Endothelial cell of umbilical vein (primary cell): ENCODE measurements around the gene ATP11B. TPM values are rescaled to one million over a fixed set of nuclear protein-coding genes. Genes with fewer than 3 reads are reported as not detected.

Experiments used
- BruUV-seq: library from RNA; stranded (reverse); fragments of 400-500 nt; replicated peaks from 2 replicates; lab custom pipeline; 2021; lab: Mats Ljungman, UMichigan
- CTCF ChIA-PET: fragments of 300-600, 350-600 bp; sonication (Branson Sonifier 250); formaldehyde crosslinking; loops from one replicate; lab custom pipeline; 2021; ENCODE audit warnings: antibody characterized with exemption, inconsistent platforms; lab: Charles Lee
- POLR2A ChIA-PET: fragments of 300-600, 350-600 bp; sonication (Branson Sonifier 250); formaldehyde crosslinking; loops from one replicate; lab custom pipeline; 2021; ENCODE audit warnings: antibody characterized with exemption, inconsistent platforms; lab: Charles Lee
- DNase-seq: peaks from one replicate; pipeline ENCODE4 v3.0.0-alpha.2; 2011; ENCODE audit warnings: low read depth, low spot score
- FAIRE-seq: peaks from 2 replicates; lab custom pipeline; 2011; peaks lifted over from hg19 to GRCh38; lab: Jason Lieb, UNC
- H2AFZ ChIP-seq: 2 replicates; pipeline ENCODE4 v1.6.0; 2012; ENCODE audit warnings: low read depth, low read length, control low read depth, inconsistent platforms
- H3K27ac ChIP-seq: 2 replicates; pipeline ENCODE4 v1.5.1; 2011; ENCODE audit warnings: low read depth, mild to moderate bottlenecking, control low read depth, low read length, moderate library complexity; ENCODE audit not compliant: insufficient read depth
- H3K27me3 ChIP-seq, 2 experiments: 2 replicates each; pipeline versions ENCODE4 v1.6.0 to v1.6.1; 2011; ENCODE audit warnings: low read length in 2 of 2, mixed read lengths in 1 of 2; ENCODE audit not compliant: control insufficient read depth in 2 of 2, insufficient read depth in 2 of 2
- H3K36me3 ChIP-seq, 2 experiments: 2 replicates in 1 of 2; 3 replicates in 1 of 2; pipeline ENCODE4 v1.5.1; 2011; ENCODE audit warnings: low read length in 2 of 2, mild to moderate bottlenecking in 1 of 2, moderate library complexity in 1 of 2; ENCODE audit not compliant: control insufficient read depth in 2 of 2, insufficient read depth in 2 of 2; ENCODE audit errors: extremely low read depth in 1 of 2
- H3K4me1 ChIP-seq: 3 replicates; pipeline ENCODE4 v1.5.1; 2011; ENCODE audit warnings: mild to moderate bottlenecking, low read length; ENCODE audit not compliant: control insufficient read depth, insufficient read depth; ENCODE audit errors: extremely low read depth
- H3K4me2 ChIP-seq: 2 replicates; pipeline ENCODE4 v1.6.1; 2011; ENCODE audit warnings: low read length, control low read depth, mixed read lengths; ENCODE audit not compliant: insufficient read depth
- H3K4me3 ChIP-seq, 3 experiments: fragments of 200-600 bp in 1 of 3; sonication (generic), shearing (Covaris generic) in 1 of 3; replicated peaks in 1 of 3; 2 replicates each; pipeline ENCODE4 v1.5.1; 2011 to 2016; ENCODE audit warnings: control low read depth in 3 of 3, low read length in 3 of 3, mild to moderate bottlenecking in 2 of 3, inconsistent platforms in 1 of 3, low read depth in 1 of 3, moderate library complexity in 1 of 3; ENCODE audit not compliant: insufficient read depth in 1 of 3
- H3K79me2 ChIP-seq: 2 replicates; pipeline ENCODE4 v1.6.0; 2012; ENCODE audit warnings: low read length, inconsistent platforms; ENCODE audit not compliant: control insufficient read depth, insufficient read depth
- H3K9ac ChIP-seq: replicated peaks from 2 replicates; pipeline ENCODE3; 2011; ENCODE audit warnings: low read length, control low read depth; ENCODE audit not compliant: insufficient read depth; ENCODE audit errors: extremely low read depth
- H3K9me1 ChIP-seq: replicated peaks from 3 replicates; pipeline ENCODE4 v1.6.0; 2011; ENCODE audit warnings: mild to moderate bottlenecking, low read length; ENCODE audit not compliant: control insufficient read depth, insufficient read depth; ENCODE audit errors: extremely low read depth
- H3K9me3 ChIP-seq: replicated peaks from 2 replicates; pipeline ENCODE4 v1.5.1; 2012; ENCODE audit warnings: low read length, inconsistent platforms; ENCODE audit not compliant: control insufficient read depth, insufficient read depth
- H4K20me1 ChIP-seq: replicated peaks from 2 replicates; pipeline ENCODE3; 2011; ENCODE audit warnings: mild to moderate bottlenecking, low read length; ENCODE audit not compliant: control insufficient read depth, insufficient read depth; ENCODE audit errors: extremely low read depth
- CTCF ChIP-seq, 2 donors: IDR thresholded peaks; 1 replicate in 1 of 2; 2 replicates in 1 of 2; pipeline ENCODE4 v1.5.1; 2011; ENCODE audit warnings: low read length in 2 of 2, mild to moderate bottlenecking in 2 of 2, moderate library complexity in 2 of 2, control low read depth in 1 of 2, inconsistent platforms in 1 of 2, low read depth in 1 of 2; ENCODE audit not compliant: insufficient read depth in 1 of 2; ENCODE audit errors: extremely low read depth in 1 of 2
- EZH2 ChIP-seq: IDR thresholded peaks from 2 replicates; pipeline ENCODE4 v1.6.1; 2012; ENCODE audit warnings: borderline replicate concordance, low read depth, mild to moderate bottlenecking, moderate library complexity, low read length, inconsistent platforms; ENCODE audit not compliant: severe bottlenecking
- FOS ChIP-seq: IDR thresholded peaks from 2 replicates; pipeline ENCODE4 v1.6.1; 2011; ENCODE audit warnings: mild to moderate bottlenecking, low read length, moderate library complexity, borderline replicate concordance; ENCODE audit not compliant: insufficient read depth
- GATA2 ChIP-seq: IDR thresholded peaks from 2 replicates; pipeline ENCODE4 v1.7.0; 2011; ENCODE audit warnings: low read depth, mild to moderate bottlenecking, moderate library complexity, mixed read lengths, low read length; ENCODE audit not compliant: insufficient read length, insufficient read depth
- JUN ChIP-seq: IDR thresholded peaks from 2 replicates; pipeline ENCODE4 v1.6.1; 2011; ENCODE audit warnings: borderline replicate concordance, low read depth; ENCODE audit not compliant: insufficient read length, insufficient read depth
- MAX ChIP-seq: IDR thresholded peaks from 2 replicates; pipeline ENCODE4 v1.6.1; 2011; ENCODE audit not compliant: insufficient read depth, insufficient read length
- MYC ChIP-seq: IDR thresholded peaks from one replicate; pipeline ENCODE4 v1.6.1; 2011; ENCODE audit warnings: mild to moderate bottlenecking, low read depth, low read length
- POLR2A ChIP-seq: IDR thresholded peaks from 2 replicates; pipeline ENCODE4 v1.6.1; 2012; ENCODE audit warnings: low read depth, mild to moderate bottlenecking, control low read depth, low read length
- POLR2AphosphoS5 ChIP-seq: IDR thresholded peaks from 2 replicates; pipeline ENCODE4 v1.6.1; 2012; ENCODE audit warnings: low read depth, mild to moderate bottlenecking, control low read depth, low read length, moderate library complexity; ENCODE audit not compliant: insufficient read depth
- dilution Hi-C: fragments of 300-500 bp; cut with MboI; formaldehyde crosslinking; loops from one replicate; pipeline ENCODE4 v1.15.0; 2019; ENCODE audit warnings: low sequenced_read_pairs; ENCODE audit not compliant: extremely low pct_ligation_motif_present
- intact Hi-C: fragments of 100-400 bp; cut with micrococcal nuclease; formaldehyde crosslinking; loops from one replicate; pipeline ENCODE4 v1.10.0; 2022
- polyA plus RNA-seq, 4 experiments: library from polyadenylated mRNA; depleted of rRNA in 3 of 4; stranded (reverse) in 3 of 4; unstranded in 1 of 4; fragments of >200 nt; gene quantifications; 2 replicates each; pipeline versions ENCODE4 v1.2.1 to v1.2.3, GENCODE V29; 2011 to 2012; ENCODE audit warnings: missing spikeins in 1 of 4
- total RNA-seq: library from RNA; stranded (reverse); gene quantifications from 2 replicates; pipeline ENCODE4 v1.2.3, GENCODE V29; 2021

ATP11B gene
- total and polyA plus RNA-seq, 2 donors (not counting 3 experiments of a cell fraction or from before 2014, with no cell fraction given): 10.1 to 49.3 TPM

- intact Hi-C loops (no loop called here), dilution Hi-C loops (no loop called here)
- Histone ChIP-seq H3K4me3 (no peak overlapping the region), H3K9me3 (no peaks in the 10 kb centered on the region), H2AFZ (no peak overlapping the region), H3K4me2 (no peak overlapping the region), H3K79me2 (peaks cover 54% of the 10 kb centered on the region), H3K27ac (no peak overlapping the region), H3K27me3 (no peaks in the 10 kb centered on the region), H3K9me1 (no peaks in the 10 kb centered on the region), H3K9ac (no peak overlapping the region), H3K4me1 (peaks cover 7% of the 10 kb centered on the region), H3K36me3 (no peaks in the 10 kb centered on the region), H4K20me1 (peaks cover 4% of the 10 kb centered on the region)
- POLR2A ChIA-PET: interaction anchor here (0.5 kb wide), 1 partner anchor 12 kb away, joined by 3 read pairs; no protein-coding TSS in a partner anchor
- CTCF ChIA-PET: no interaction called here
- FAIRE-seq (no peak), DNase-seq (no peak)
- TF ChIP-seq MAX (no peak), MYC (no peak), EZH2 (no peak), JUN (no peak), CTCF (IDR thresholded peaks at IDR 0.05; ENCODE audit: extremely low read depth in 1 of 2, insufficient read depth in 1 of 2, low read depth in 1 of 2, low read length in 2 of 2) (no peak), POLR2A (no peak), POLR2AphosphoS5 (no peak), FOS (no peak), GATA2 (no peak)
- BruUV-seq: no TSS peak
Measured at GRCh38 chr3:182967218-182968204, 174.2 kb downstream of the ATP11B start.
